Activated CD4-positive, alpha-beta T cell treated with anti-CD3 and anti-CD28 coated beads for 48 hours (primary cell): ENCODE data around the gene CLTCL1.

ENCODE experiments used
- DNase-seq: peaks from one replicate; pipeline ENCODE4 v3.0.0-alpha.2; 2020

Gene CLTCL1

DNA sequence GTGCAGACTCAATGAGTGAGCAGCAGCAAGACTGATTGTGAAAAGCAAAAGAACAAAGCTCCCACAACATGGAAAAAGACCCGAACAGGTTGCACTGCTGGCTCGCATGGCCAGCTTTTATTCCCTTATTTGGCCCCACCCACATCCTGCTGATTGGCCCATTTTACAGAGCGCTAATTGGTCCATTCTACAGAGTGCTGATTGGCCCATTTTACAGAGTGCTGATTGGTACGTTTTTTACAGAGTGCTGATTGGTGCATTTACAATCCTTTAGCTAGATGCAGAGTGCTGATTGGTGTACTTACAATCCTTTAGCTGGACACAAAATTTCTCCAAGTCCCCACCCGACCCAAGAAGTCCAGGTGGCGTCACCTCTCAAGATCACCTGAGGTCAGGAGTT is 97.6 kb downstream of the CLTCL1 start:
- DNase-seq = no peak

DNA sequence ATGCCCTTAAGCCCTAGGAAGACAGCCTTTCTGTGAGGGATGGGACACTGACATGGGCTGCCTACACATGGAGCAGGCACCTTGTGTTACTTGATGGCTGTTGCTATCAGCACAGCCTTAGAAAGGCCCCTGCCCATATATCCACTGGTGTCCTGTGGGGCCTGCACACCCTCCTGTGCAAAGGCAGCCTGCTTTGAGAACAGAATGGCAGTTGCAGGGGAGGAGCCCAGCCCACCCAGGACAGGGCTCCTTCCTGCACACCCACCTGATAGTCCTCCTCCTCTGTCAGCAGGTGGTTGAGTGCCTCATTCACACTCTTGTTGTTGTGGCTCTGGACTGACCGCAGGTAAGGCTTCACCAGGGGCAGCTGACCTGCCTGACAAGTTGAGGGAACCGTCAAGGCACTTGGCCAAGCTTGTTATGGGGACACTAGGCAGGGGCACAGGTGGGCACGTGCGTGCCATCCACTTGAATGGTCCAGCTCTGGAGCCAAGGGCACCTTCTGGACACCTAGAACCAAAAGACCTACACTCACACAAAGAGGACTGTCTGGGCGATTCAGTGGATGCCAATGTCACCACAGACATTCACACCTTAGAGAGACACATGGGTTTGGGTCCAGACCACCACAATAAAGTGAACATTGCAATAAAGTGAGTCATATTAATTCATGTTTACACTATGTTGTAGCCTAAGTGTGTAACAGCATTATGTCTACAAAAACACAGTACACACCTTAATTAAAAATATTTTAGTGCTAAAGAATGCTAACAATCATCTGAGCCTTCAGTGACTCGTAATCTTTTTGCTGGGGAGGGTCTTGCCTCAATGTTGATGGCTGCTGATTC is 103.6 kb downstream of the CLTCL1 start:
- DNase-seq = no peak

DNA sequence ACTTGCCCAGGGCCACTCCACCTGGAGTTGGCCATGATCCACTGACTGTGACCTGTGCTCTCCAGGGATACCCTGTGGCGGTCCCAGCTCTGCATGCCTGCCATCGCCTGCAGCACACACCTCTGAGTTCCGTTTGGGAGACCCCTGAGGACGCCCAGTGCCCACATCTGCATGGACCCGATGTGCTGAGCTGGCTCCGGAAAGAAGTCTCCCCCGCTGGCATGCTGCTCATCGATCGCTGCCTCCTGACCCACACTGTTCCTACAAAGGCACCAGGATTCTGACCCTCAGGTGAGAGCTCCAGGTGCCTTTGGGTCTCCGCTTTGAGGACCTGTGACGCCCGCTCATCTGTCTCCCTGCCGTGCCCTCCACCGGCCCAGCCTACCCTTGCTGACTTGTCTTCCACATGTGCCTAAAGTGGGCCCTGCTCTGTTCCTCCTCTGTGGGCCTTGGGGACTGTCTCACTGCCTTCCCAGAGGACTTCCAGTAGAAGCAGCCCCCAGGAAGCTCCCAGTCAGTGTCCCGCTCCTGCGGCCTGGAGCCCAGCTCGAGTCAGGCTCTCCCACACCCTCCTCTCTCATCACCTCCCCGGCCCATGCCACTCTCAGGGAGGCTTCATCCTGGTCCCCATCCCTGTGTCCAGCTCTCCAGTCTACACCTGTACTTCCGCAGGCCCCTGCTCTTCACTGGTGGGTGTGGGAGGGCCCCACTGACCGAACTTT is 107.1 kb downstream of the CLTCL1 start:
- no peak for DNase-seq

DNA sequence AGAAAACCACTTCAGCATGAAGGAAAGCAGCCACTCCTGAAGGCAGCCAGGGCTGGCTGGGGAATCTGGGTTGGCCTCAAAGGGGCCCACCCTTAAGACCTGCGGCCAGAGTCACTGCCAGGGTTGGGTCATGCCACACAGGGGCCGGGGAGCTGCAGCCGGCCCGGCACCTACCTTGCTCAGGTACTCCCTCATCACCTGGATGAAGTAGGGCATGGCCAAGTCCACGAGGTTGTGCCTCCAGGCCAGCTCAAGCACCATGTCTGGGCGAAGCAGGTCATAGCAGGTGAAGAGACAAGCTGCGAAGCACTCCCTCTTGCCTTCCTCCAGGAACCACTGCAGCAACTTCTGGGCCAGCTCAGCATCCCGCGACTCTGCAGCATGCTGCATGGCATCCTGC is 108.3 kb downstream of the CLTCL1 start:
- DNase-seq = no peak

DNA sequence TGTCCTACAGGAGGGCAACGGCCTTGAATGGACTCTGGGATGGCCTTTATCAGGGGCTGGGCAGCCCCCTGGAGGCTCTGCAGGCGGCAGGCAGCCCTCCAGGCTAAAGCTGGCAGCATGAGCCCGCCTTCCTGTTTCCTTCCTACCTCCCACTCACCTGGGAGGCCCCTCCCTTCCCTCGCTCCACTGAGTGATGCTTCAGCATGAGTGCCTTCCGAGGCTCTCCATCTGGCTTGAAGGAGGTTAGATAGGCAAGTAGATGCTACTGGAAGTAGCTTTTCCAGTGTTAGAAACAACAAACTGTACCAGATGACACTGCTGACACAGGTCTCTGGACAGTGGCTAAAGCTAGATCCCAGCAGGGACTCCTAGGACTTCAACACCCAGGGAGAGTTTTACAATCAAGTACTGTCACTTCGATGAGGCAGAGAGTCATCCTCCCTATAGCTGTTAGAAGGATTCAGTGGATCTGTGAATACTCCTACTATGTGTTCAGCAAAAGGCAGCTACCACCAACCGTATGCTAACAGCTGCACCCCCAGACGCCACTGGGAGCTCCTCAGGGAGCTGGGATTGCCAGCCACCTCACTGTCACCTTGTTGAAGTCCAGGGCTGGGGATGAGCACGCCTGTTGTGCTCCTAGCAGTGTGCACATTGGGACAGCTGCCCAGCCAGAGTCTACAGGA is 108.9 kb downstream of the CLTCL1 start:
- peak; percentile 63 for DNase-seq

DNA sequence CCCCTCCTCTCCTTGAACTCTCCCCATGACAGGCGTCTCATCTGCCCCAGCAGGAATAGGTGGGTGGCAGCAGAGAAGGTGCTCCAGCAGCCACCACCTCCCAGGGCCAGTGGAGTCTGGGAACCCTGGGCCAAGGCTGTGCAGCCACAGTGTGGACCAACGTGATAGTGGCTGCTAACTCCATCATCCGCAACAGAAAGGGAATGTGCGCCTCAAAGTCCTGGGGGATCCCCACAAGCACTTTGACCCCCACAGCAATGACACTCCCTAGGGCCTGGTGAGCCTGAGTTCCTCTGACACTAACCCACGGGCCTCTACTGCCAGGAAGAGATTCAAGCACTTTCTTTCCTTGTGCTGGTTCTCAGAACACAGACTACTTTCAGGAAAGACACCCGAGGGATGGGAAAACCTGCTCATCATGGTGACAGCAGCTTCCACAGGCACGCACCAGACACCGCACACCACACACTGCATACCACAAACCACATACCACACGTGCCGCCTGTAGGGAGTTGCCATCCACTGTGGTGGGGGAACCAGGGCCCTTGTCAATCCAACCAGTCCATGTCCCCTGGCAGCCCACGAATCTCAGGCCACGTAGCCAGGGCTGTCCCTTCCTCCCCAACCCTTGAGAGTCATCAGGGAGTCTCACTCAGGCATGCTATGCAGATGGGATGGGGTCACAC is 109.6 kb downstream of the CLTCL1 start:
- peak; percentile 43 for DNase-seq

DNA sequence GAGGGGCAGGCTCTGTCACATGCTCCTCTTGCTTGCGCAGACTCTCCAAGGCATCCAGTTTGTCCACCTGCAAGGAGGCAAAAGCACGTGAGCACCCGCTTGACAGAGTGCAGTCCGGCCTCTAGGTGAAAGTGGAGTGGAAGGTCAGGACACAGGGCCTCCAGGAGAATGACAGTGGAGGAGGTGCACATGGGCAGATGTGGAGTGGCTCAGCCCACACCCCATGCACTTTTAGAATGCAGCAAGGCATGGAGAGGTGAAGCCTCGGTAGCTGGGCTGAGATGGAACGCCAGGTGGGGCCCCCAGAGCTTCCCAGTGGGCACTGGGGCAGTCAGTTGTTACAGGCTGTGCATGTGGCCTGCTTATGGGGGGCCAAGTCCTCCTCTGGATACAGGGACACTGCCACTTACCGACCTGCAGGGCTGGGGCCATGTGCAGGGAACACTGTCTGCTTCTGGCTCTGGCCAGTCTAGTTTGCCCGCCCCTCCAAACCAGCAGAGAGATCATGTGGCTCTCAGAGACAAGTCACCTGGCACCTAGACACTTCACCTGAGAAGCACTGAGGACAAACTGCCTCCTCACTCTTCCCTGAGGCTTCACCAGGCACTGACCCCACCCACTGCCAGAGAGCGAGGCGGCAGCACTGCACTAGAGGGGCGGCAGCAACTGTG is 110.6 kb downstream of the CLTCL1 start:
- DNase-seq = no peak

DNA sequence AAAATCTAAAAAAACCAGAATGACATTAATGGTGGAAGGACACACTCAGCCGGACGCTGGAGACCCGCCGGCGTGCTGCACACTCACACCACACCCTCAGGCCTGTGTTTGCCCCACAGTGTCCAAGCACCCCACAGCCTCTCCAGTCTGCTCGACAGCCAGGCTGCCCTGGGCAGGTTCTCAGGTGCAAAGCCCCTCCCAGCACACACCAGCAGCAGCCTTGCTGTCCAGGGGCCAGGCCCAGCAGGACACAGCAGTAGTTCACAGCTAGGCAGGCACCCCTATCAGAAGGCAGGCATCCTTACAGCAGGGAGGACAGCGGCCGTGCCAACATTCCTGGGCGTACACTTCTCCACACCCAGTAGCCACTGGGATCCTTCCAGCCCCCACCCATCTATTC is 111.3 kb downstream of the CLTCL1 start:
- DNase-seq = no peak

DNA sequence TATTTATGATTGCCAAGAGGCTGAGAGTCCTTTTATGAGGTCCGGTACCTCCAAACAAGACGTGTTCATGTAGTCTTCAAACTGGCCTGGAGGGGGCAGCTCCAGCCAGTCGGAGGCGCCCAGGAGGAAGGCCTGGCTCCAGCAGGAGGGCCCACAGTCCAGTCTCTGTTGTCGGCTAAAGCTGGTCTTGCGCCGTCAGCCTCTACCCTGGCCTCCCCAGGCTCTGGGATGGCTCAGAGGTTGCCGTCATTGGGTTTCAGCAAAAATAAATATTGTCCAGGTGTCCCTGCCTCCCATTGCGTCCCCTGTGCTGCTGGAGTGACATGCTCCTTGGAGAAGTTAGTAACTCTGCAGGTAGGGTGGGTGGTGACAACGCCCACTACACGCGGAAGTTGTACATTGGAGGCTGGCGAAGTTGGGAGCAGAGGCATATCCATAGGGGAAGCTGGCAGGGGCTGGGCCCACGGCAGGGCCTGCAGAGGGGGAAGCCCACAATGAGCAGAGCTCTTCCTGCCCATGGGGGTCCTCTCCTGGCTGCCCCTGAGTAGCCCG is 111.9 kb downstream of the CLTCL1 start:
- peak; percentile 61 for DNase-seq

DNA sequence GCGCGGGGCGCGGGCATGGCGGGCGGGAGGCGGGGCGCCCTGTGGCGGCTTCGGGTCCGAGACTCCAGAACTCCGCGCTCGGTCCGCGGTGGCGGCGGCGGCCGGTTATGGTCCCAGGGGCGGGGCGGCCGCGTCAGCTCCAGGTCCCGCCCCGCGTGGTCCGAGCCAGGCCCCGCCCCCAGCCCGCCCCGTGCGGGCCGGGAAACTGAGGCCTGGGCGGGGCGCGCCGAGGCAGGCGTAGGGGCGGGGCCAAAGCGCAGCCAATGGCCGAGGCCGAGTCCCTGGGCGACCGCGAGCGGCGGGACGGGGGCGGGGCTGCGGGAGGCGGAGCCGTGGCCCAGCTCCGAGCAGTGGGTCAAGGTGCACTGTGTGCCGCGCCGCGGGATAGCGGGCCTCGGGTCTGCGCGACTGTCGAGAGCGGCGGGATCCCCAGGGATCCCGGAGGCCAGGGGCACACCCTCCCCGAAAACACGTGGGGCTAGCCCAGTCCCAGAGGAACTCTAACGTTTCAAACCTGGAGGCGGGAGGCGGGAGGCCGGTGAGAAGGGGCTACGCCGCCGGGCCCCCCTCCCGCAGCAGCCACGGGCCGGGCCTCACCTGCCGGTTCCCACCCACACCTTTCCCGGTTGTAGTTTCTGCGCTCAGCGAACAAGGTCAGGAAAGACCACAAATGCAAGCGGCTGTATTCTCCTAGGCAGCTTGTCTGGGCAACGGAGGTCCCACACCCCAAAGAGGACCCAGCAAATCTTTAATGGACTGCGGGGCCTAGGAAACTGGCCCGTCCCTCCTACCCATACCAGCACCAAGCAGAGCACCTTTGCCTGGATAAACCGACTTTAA is 112.6 kb downstream of the CLTCL1 start, which contains the start of gene SLC25A1:
SLC25A1 (minus strand) TSS at position 80 of the 840 bp plus-strand sequence; CDS start at position 17, 63 bp downstream.
- DNase-seq = peak; percentile 90

DNA sequence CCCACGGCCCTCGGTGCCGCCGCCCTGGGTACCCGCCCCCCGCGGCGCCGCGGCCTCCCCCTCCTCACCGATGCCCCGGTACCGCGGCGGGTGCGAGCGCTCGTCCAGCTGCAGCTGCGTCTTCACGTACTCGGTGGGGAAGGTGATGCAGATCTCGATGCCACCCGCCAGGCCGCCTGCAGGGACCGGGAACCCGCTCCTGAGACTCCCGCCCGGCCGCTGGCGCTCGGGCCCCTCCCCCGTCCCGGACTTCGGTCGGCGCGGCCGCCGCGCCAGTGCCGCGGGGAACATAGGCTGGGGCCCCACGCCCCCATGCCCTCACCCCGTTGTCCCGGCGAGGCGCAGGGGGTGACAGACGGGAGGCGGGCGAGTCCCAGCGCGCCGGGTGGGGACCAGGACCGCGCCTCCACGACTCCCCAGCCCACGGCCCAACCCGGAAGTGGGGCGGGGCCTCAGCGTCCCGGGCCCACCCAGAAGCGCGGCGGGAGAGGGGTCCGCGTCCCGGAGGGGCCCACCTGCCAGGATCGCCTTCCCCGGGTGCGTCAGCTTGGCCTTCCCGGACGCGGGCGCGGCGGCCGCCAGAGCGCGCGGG is 113.4 kb downstream of the CLTCL1 start:
- DNase-seq = peak; percentile 58

DNA sequence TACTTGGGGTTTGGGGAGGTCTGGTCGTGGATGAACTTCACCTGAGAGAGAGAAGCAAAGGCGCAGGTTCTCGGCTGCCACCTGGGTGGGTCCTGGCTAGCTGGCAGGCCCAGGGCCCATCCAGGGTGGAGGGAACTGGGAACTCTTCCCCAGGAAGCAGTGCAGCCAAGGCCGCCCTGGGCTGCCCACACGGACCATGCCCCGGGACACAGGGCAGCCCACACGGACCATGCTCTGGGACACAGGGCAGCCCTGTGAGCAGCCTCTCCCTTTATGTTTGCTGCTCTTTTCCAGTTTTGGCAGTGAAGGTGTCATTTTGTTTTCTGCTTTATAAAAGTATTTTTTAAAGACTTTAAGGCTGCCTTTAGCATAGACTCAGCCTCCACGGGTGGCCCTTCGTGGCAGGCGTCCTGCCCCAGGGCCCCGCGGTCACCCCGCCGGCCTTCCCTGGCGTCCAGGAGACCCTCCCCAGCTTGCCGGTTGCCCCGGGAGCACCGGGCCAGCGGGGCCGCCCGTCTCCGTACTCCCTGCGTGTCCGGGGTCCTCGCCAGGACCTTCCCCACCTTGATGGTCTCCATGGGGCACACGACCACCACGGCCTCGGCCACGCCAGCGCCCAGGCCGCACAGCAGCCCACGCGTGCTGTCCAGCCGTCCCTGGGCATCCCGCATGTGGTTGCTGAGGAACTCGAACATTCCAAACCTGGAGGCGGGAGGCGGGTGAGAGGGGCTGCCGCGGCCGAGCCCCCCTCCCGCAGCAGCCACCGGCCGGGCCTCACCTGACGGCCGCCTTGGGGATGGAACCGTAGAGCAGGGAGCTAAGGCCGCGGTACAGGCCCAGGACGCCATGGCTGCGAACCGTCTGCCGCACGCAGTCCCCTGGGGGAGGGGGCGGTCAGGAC is 114.1 kb downstream of the CLTCL1 start:
- no peak for DNase-seq

DNA sequence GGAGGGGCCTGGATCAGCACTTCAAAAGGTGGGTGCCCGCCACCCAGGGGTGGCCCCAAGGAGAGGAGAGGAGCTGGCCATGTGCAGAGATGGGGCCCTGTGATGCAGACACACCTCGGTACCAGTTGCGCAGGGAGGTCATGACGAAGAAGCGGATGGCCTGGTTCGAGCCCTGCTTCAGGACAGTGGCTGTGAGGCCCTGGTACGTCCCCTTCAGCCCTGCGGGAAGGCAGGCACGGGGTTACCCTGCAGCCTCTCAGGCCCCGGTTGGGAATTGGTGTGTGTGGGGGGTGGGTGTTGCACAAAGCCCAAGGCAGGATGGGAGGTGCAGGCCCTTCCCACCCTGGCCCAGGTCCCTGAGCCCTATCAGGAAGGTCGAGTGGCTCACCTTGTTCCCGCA is 114.8 kb downstream of the CLTCL1 start:
- DNase-seq = no peak

DNA sequence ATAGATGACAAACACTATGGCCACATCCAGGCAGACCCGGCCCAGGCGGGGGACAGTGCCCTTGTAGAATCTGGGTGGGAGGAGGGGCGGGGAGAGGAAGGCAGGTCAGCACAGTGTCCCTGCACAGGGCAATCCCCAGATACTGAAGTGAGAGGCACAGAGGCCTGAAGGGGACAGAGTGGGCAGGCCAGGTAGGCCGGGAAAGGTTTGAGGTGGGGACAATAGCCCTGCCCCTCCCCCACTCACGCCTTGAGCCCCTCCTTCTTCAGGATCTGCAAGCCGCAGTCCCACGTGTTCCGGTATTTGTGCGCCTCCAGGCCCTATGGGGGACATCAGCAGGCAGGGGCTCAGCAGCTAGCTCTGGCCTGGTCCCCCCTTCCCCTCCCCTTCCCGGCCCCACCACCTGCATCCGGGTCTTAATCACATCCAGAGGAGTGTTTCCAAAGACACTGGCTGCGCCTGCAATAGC is 115.3 kb downstream of the CLTCL1 start:
- no peak for DNase-seq

DNA sequence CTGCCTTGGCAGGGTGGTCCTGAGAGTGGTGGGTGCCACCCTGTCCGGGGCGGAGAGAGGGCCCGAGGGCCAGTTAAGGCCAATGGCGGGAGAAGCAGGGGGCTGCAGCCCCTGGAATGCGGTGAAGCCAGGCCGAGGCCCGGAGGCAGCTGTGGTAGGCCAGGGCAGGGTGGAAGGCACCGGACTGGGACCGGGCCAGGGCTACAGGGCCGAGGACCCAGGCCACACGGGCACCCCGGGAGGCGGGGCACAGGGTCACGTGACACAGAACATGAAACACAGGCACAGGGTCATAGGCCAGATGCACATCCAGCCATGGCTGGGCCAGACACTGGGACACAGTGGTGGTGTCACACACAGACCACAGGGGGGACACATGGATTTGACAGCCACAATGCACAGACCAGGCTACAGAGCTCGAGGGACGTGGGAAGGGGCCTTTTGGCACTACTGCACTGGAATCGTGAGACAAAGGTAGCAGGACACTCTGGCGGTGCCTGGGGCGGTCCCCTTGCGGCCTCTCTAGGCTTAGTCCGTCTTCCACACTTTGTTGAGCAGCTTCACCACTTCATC is 115.8 kb downstream of the CLTCL1 start:
- DNase-seq = no peak

DNA sequence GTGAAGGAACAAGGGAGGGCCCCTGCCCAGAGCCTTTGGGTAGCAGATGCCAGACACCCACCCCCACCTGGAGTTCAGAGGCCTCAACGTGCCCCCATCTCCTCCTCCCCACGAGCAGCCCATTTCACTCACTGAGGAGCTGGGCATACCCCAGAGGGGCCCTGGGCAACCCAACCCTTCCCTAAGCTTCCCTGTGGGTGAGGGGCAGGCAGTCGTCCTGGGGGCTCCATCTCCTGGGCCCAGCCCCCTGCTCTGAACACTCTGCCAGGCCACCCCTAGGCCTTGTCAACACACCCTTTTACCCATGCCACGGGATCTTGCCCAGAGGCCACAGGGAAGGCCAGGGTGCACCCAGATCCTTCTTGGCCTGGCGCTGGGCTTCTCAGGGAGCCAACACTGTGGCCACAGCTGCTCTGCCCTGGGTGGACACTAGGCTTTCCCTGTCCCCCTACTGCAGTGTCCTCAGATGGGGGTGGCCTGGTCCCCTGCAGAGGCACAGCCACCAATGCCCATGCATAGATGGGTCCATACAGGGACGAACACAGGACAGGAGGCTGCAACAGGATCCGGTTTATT is 116.4 kb downstream of the CLTCL1 start:
- no peak for DNase-seq

DNA sequence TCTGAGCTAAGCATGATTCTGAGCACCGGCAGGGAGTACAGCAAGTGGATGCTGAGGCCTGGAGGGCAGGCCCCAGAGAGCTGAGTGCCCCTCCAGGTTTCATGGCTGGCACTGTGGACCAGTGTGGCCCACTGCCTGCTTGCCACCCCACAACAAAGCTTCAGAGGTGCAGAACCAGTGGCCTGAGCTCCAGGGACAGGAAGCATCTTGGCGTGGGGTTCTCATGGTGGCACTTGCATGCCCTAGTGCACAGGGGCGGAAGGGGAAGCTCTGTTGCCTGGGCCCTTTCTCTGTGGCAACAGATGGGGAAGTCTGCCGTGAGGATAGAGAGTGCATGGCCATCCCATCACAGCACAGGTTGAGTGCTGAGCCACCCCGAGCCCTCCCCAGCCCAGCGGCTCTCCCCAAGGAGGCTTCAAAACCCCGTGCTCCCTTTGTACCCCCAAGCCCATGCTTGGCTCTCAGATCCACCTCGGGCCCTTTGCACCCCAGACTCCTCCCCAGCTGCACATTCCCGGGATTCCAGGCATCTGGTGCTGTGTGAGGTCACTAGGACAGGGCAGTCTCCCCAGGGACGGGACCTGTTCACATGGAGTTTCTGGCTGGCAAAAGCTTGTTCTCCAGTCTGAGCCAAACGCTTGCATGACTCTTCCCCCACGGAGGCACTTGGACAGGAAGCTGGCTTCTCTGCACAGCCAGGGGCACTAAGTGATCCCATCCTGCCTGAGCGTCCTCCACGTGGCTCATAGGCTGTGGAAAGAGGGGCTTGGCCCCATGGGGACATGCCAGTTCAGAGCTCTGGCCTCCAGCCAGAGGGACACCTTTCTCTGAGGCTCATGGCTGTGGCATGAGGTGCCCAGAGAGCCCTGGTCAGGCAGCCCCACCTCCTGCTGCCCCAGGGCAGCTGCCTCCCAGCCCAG is 117.2 kb downstream of the CLTCL1 start:
- DNase-seq = no peak
